Sigmoid colon (tissue), 4 donors: ENCODE results near the gene GDNF.

Experiments used
- POLR2A ChIP-seq, 2 donors: fragments of 450-650 bp; IDR thresholded peaks; one replicate each; pipeline ENCODE4 v1.6.1; 2016; ENCODE audit warnings: antibody characterized with exemption in 2 of 2, mild to moderate bottlenecking in 2 of 2, moderate library complexity in 2 of 2
- POLR2AphosphoS5 ChIP-seq, 4 donors: sonication (generic); formaldehyde crosslinking; IDR thresholded peaks; one replicate each; pipeline ENCODE4 v1.6.1; 2017; ENCODE audit warnings: antibody characterized with exemption in 4 of 4

GRCh38 chr5:37855438-37855837 is 15.6 kb upstream of the GDNF start:
- no peak for TF ChIP-seq POLR2A (IDR thresholded peaks at IDR 0.05)
- no peak for TF ChIP-seq POLR2AphosphoS5 (IDR thresholded peaks at IDR 0.05)
